SU-DHL-6 (cell line): ENCODE results near the gene CDKL5.

ENCODE experiments used
- EZH2phosphoT487 ChIP-seq: fragments of 200-600 bp; sonication (generic), shearing (Covaris generic); conservative IDR thresholded peaks from 2 replicates; pipeline ENCODE4 v1.6.1; 2018; ENCODE audit warnings: mild to moderate bottlenecking, antibody characterized with exemption, low read length, moderate library complexity, mixed read lengths
- TF ChIP-seq, protein P1 (sequence below): fragments of 200-600 bp; sonication (generic); IDR thresholded peaks from one replicate; pipeline ENCODE4 v1.5.1; 2017; ENCODE audit warnings: antibody characterized with exemption, mild to moderate bottlenecking, low read length, moderate library complexity; ENCODE audit not compliant: insufficient read depth, poor library complexity, severe bottlenecking

DNA sequence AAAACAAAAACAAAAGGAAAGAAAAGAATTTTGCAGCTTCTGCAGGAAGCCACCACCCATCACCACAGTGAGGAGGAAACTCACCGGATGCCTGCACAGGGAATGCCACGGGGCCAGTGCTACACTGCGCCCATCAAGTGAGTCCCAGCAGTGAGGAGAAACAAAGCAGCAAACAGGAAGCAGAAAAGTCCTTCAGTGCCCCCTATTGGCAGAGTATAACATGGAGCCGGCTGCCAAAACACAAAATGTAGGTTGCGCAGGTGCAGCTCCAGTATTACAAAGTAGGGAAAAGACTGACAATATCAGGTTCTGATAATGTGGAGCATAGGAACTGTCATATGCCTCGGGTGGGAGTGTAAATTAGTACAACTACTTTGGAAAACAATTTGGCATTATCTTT lies 47.6 kb upstream of the CDKL5 start:
- TF ChIP-seq, protein P1, sequence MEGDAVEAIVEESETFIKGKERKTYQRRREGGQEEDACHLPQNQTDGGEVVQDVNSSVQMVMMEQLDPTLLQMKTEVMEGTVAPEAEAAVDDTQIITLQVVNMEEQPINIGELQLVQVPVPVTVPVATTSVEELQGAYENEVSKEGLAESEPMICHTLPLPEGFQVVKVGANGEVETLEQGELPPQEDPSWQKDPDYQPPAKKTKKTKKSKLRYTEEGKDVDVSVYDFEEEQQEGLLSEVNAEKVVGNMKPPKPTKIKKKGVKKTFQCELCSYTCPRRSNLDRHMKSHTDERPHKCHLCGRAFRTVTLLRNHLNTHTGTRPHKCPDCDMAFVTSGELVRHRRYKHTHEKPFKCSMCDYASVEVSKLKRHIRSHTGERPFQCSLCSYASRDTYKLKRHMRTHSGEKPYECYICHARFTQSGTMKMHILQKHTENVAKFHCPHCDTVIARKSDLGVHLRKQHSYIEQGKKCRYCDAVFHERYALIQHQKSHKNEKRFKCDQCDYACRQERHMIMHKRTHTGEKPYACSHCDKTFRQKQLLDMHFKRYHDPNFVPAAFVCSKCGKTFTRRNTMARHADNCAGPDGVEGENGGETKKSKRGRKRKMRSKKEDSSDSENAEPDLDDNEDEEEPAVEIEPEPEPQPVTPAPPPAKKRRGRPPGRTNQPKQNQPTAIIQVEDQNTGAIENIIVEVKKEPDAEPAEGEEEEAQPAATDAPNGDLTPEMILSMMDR: peak; percentile 12
- TF ChIP-seq EZH2phosphoT487: no peak
